K562 (cell line): ENCODE measurements around the gene SNTG2. TPM values are rescaled to one million over a fixed set of nuclear protein-coding genes. Genes with fewer than 3 reads are reported as not detected.

Experiments used
- ATAC-seq: fragments of 200-7000 bp; cut with Tn5 transposase; 3 replicates; pipeline ENCODE4 v1.9.1; 2020; ENCODE audit warnings: moderate library complexity
- BruUV-seq: library from RNA; stranded (reverse); fragments of 400-500 nt; replicated peaks from 2 replicates; lab custom pipeline; 2021; lab: Mats Ljungman, UMichigan
- CTCF ChIA-PET: fragments of 300-600 bp; formaldehyde crosslinking; extraction: SDS; loops from one replicate; lab custom pipeline; 2021; ENCODE audit warnings: low intra/inter-chr PET ratio; lab: Yijun Ruan, JAX
- POLR2A ChIA-PET: fragments of 300-600, 350-650 bp; sonication (Branson Sonifier 250); formaldehyde crosslinking; extraction: SDS; loops from one replicate; lab custom pipeline; 2021; ENCODE audit warnings: antibody characterized with exemption, inconsistent platforms; lab: Yijun Ruan, JAX
- DNase-seq, 4 experiments: peaks; one replicate each; pipeline versions ENCODE4 v3.0.0 to v3.0.0-alpha.2; 2011 to 2018; ENCODE audit warnings: low spot score in 3 of 4, mixed read lengths in 3 of 4; ENCODE audit errors: extremely low read depth in 1 of 4
- FAIRE-seq: peaks from 2 replicates; lab custom pipeline; 2011; peaks lifted over from hg19 to GRCh38; lab: Jason Lieb, UNC
- H2AFZ ChIP-seq: 2 replicates; pipeline ENCODE4 v1.6.0; 2011; ENCODE audit warnings: low read depth, low read length, control low read depth, inconsistent platforms
- H3K27ac ChIP-seq: fragments of 200-600 bp; 3 replicates; pipeline ENCODE4 v1.8.0; 2011; ENCODE audit warnings: low read depth, mild to moderate bottlenecking, control low read depth, inconsistent platforms, low read length, moderate library complexity, mixed read lengths; ENCODE audit errors: extremely low read depth
- H3K27me3 ChIP-seq, 2 experiments: fragments of 300-600 bp in 1 of 2; 2 replicates in 1 of 2; 3 replicates in 1 of 2; pipeline versions ENCODE4 v1.6.0 to v1.8.0; 2011; ENCODE audit warnings: inconsistent platforms in 2 of 2, low read length in 2 of 2, mild to moderate bottlenecking in 1 of 2, mixed read lengths in 1 of 2, moderate library complexity in 1 of 2; ENCODE audit not compliant: control insufficient read depth in 2 of 2, insufficient read depth in 2 of 2
- H3K36me3 ChIP-seq: fragments of 300-600 bp; 3 replicates; pipeline ENCODE4 v1.8.0; 2011; ENCODE audit warnings: mild to moderate bottlenecking, low read length, inconsistent platforms; ENCODE audit not compliant: control insufficient read depth, insufficient read depth
- H3K4me1 ChIP-seq, 2 experiments: fragments of 200-600 bp in 1 of 2; replicated peaks in 1 of 2; 2 replicates in 1 of 2; 3 replicates in 1 of 2; pipeline versions ENCODE4 v1.5.1 to v1.8.0; 2011; ENCODE audit warnings: inconsistent platforms in 2 of 2, low read length in 2 of 2, mild to moderate bottlenecking in 1 of 2, mixed read lengths in 1 of 2, moderate library complexity in 1 of 2; ENCODE audit not compliant: control insufficient read depth in 2 of 2, insufficient read depth in 2 of 2
- H3K4me2 ChIP-seq: 2 replicates; pipeline ENCODE4 v1.6.1; 2011; ENCODE audit warnings: low read length, control low read depth, inconsistent platforms, mixed read lengths; ENCODE audit not compliant: insufficient read depth
- H3K4me3 ChIP-seq: fragments of 200-600 bp; sonication (generic), shearing (Covaris generic); 2 replicates; pipeline ENCODE4 v1.5.1; 2016; ENCODE audit warnings: control low read depth, inconsistent platforms
- H3K79me2 ChIP-seq: fragments of 200-600 bp; 3 replicates; pipeline ENCODE4 v1.8.0; 2011; ENCODE audit warnings: low read length, inconsistent platforms; ENCODE audit not compliant: control insufficient read depth, insufficient read depth
- H3K9ac ChIP-seq, 2 experiments: 2 replicates each; pipeline versions ENCODE4 v1.6.0 to v1.6.1; 2011; ENCODE audit warnings: low read depth in 2 of 2, low read length in 2 of 2, control low read depth in 1 of 2, inconsistent platforms in 1 of 2, mild to moderate bottlenecking in 1 of 2, mixed read lengths in 1 of 2; ENCODE audit not compliant: insufficient read depth in 1 of 2
- H3K9me1 ChIP-seq: one replicate; pipeline ENCODE4 v1.6.0; 2011; ENCODE audit warnings: inconsistent platforms, mild to moderate bottlenecking, low read length, moderate library complexity; ENCODE audit not compliant: control insufficient read depth, insufficient read depth
- H3K9me3 ChIP-seq: replicated peaks from 2 replicates; pipeline ENCODE4 v1.5.1; 2011; ENCODE audit warnings: low read depth, low read length, inconsistent platforms; ENCODE audit not compliant: control insufficient read depth, insufficient read depth
- H4K20me1 ChIP-seq: replicated peaks from 2 replicates; pipeline ENCODE4 v1.6.1; 2011; ENCODE audit warnings: low read length, inconsistent platforms, mixed read lengths; ENCODE audit not compliant: control insufficient read depth, insufficient read depth
- ARID3A ChIP-seq: IDR thresholded peaks from 2 replicates; pipeline ENCODE4 v1.6.1; 2012; ENCODE audit warnings: low read depth, low read length, improper control_type of control experiment, borderline replicate concordance
- CHD7 ChIP-seq: fragments of 200-600 bp; sonication (generic); IDR thresholded peaks from one replicate; pipeline ENCODE4 v1.6.1; 2012; ENCODE audit warnings: mild to moderate bottlenecking, low read depth, low read length, inconsistent platforms
- FOXA1 ChIP-seq: fragments of 450-650 bp; IDR thresholded peaks from 2 replicates; pipeline ENCODE4 v1.6.1; 2016; ENCODE audit warnings: mild to moderate bottlenecking, borderline replicate concordance
- MCM3 ChIP-seq: fragments of 450-650 bp; IDR thresholded peaks from 2 replicates; pipeline ENCODE4 v1.6.1; 2016
- RFX5 ChIP-seq: IDR thresholded peaks from 2 replicates; pipeline ENCODE4 v1.6.1; 2011; ENCODE audit warnings: low read depth, mild to moderate bottlenecking, improper control_type of control experiment, low read length
- ZC3H11A ChIP-seq: IDR thresholded peaks from 2 replicates; pipeline ENCODE4 v1.6.1; 2012; ENCODE audit warnings: low read depth, low read length, improper control_type of control experiment
- ZNF121 ChIP-seq: sonication (generic); formaldehyde crosslinking; conservative IDR thresholded peaks from 2 replicates; pipeline ENCODE4 v1.8.0; 2022; ENCODE audit warnings: missing genetic modification reagents
- ZNF263 ChIP-seq: sonication (generic); formaldehyde crosslinking; IDR thresholded peaks from 2 replicates; pipeline ENCODE4 v1.8.0; 2022; ENCODE audit warnings: mild to moderate bottlenecking, missing genetic modification reagents, borderline replicate concordance
- WGBS: fragments of 100-300 bp; shearing (Covaris generic); methylation state at CpG from one replicate; pipeline ENCODE4 v1.1.6; 2016; ENCODE audit warnings: low coverage, mixed read lengths; ENCODE audit not compliant: insufficient coverage; ENCODE audit errors: missing lambda C conversion rate; 5-methylcytosine and 5-hydroxymethylcytosine counted together
- in situ Hi-C: fragments of 300-500 bp; cut with MboI; formaldehyde crosslinking; loops from 4 replicates; pipeline ENCODE4 v1.15.0; 2018; ENCODE audit warnings: inconsistent platforms, mixed read lengths
- intact Hi-C: fragments of 100-400 bp; cut with micrococcal nuclease; formaldehyde crosslinking; loops from 2 replicates; pipeline ENCODE4 v1.14.2; 2022
- polyA plus RNA-seq, 8 experiments: library from polyadenylated mRNA; depleted of rRNA in 4 of 8; stranded (reverse) in 5 of 8; unstranded in 3 of 8; fragments of >200 nt; fragmentation: Nextera tagmentation in 2 of 8; fragmentation: Illumina TruSeq in 1 of 8; extraction: Ambion mirVana in 2 of 8; extraction: Trizol in 1 of 8; gene quantifications; 2 replicates each; pipeline versions ENCODE4 v1.2.1 to v1.2.3, GENCODE V29; 2011 to 2014; ENCODE audit warnings: inconsistent platforms in 1 of 8, missing spikeins in 1 of 8
- total RNA-seq, 7 experiments: library from RNA; depleted of rRNA in 6 of 7; stranded (reverse); fragments of >200 nt in 6 of 7; fragmentation: Illumina TruSeq in 2 of 7; extraction: Trizol in 2 of 7; gene quantifications; 2 replicates each; pipeline versions ENCODE4 v1.2.1 to v1.2.3, GENCODE V29; 2011 to 2021; ENCODE audit warnings: low replicate concordance in 1 of 7
- TF ChIP-seq, protein P1 (sequence below): fragments of 250-450 bp; sonication (Bioruptor Pico); IDR thresholded peaks from 2 replicates; pipeline ENCODE4 v1.5.0; 2021

Gene SNTG2
- total and polyA plus RNA-seq, 9 of the 15 experiments (the other 6 are each of a cell fraction or from before 2014, with no cell fraction given) = not detected

DNA sequence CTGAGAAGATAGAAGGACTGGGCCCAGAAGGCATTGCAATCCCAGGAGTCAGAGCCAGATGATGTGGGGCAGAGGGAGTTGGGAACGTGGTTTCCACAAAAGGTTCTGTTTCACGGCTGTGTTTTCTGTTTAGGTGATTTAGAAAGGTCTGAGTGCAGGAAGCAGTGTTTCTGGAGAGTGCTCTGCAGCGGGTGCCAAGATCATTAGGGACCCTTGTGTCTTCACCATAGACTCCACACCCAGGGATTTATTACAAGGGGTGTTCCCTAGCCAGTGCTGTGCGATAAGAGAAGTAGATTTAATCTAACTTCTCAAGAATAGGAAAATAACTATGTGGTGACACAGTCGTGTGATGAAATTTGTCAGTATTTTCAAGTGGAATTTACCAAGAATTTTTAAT lies 241.5 kb downstream of the SNTG2 start:
- Histone ChIP-seq H3K27me3 (no peaks in the 10 kb centered on the region), H3K79me2 (no peaks in the 10 kb centered on the region), H3K9ac (no peak overlapping the region), H3K9me3 (no peaks in the 10 kb centered on the region), H3K4me3 (no peak overlapping the region), H3K9me1 (no peaks in the 10 kb centered on the region), H2AFZ (no peak overlapping the region), H4K20me1 (no peaks in the 10 kb centered on the region), H3K36me3 (no peaks in the 10 kb centered on the region), H3K4me1 (no peaks in the 10 kb centered on the region), H3K4me2 (no peak overlapping the region), H3K27ac (no peak overlapping the region)
- no peak for FAIRE-seq
- WGBS = 1% methylated on average over 5 of the region's 5 CpGs
- POLR2A ChIA-PET = no interaction called here
- no peak for DNase-seq
- in situ Hi-C loops = no loop called here
- intact Hi-C loops = no loop called here
- BruUV-seq = no TSS peak
- CTCF ChIA-PET = no interaction called here
- no peak for ATAC-seq
- TF ChIP-seq CHD7 = no peak
- TF ChIP-seq FOXA1 = no peak
- no peak for TF ChIP-seq ZNF121 (CRISPR knock-in tag)
- no peak for TF ChIP-seq ARID3A
- no peak for TF ChIP-seq ZC3H11A
- no peak for TF ChIP-seq RFX5
- TF ChIP-seq, protein P1, sequence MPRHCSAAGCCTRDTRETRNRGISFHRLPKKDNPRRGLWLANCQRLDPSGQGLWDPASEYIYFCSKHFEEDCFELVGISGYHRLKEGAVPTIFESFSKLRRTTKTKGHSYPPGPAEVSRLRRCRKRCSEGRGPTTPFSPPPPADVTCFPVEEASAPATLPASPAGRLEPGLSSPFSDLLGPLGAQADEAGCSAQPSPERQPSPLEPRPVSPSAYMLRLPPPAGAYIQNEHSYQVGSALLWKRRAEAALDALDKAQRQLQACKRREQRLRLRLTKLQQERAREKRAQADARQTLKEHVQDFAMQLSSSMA (CRISPR knock-in tag) = no peak
- no peak for TF ChIP-seq MCM3
- TF ChIP-seq ZNF263 (CRISPR knock-in tag) = no peak
